DOHH2 (cell line): ENCODE data around the gene AMER3.

Experiments
- CTCF ChIP-seq: fragments of 200-600 bp; sonication (generic); IDR thresholded peaks from one replicate; pipeline ENCODE4 v1.5.1; 2014; ENCODE audit warnings: antibody characterized with exemption, mild to moderate bottlenecking, low read depth, low read length; ENCODE audit not compliant: poor library complexity, severe bottlenecking
- EZH2phosphoT487 ChIP-seq: fragments of 200-600 bp; sonication (generic); IDR thresholded peaks from 2 replicates; pipeline ENCODE4 v1.6.1; 2017; ENCODE audit warnings: borderline replicate concordance, mild to moderate bottlenecking, antibody characterized with exemption, low read length, moderate library complexity, mixed read lengths

DNA sequence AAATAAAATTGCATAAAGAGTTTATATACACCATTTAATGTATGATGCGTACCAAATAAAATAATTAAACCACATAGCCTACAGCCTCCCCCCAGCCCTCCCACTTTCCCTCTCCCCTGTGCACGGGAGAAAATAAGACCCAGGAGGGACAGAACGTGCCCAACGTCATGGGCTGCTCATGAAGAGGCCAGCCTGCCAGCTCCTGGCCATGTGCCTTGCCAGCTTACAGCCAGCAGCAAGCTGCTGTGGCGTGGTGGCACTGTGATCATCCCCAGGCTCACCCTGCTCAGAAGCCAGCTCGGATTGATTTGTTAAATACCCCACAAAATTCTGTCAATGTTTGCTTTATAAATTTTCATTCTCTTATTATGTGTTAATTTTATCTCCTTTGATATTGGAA, 18.9 kb upstream of the AMER3 start:
- TF ChIP-seq CTCF (no peak), EZH2phosphoT487 (no peak)
